Measurements from ENCODE around the gene TNFAIP1.
"Not testable (repeated sequence)": the region's sequence is repeated elsewhere in the genome, so short reads cannot be mapped to it uniquely, and the experiment has no call there.

Gene TNFAIP1

GRCh38 chr17:28335201-28335958, at the start of gene TNFAIP1, which contains the start of gene IFT20:
Gene TNFAIP1 (plus strand): TSS chr17:28335761. CDS start chr17:28339522, 3,761 bp downstream.
Gene IFT20 (minus strand): TSS chr17:28335472. CDS start chr17:28331985, 3,487 bp downstream.
- DNase-seq (ENCODE audit: extremely low spot score), result peak; percentile 97
- POLR2A ChIA-PET, result interaction anchor here (0.6 to 2.3 kb wide), 6 partner anchors 12 to 328 kb away, joined by 3 to 27 read pairs (median 5); partner anchors contain the start of gene POLDIP2
- TF ChIP-seq, protein P1, sequence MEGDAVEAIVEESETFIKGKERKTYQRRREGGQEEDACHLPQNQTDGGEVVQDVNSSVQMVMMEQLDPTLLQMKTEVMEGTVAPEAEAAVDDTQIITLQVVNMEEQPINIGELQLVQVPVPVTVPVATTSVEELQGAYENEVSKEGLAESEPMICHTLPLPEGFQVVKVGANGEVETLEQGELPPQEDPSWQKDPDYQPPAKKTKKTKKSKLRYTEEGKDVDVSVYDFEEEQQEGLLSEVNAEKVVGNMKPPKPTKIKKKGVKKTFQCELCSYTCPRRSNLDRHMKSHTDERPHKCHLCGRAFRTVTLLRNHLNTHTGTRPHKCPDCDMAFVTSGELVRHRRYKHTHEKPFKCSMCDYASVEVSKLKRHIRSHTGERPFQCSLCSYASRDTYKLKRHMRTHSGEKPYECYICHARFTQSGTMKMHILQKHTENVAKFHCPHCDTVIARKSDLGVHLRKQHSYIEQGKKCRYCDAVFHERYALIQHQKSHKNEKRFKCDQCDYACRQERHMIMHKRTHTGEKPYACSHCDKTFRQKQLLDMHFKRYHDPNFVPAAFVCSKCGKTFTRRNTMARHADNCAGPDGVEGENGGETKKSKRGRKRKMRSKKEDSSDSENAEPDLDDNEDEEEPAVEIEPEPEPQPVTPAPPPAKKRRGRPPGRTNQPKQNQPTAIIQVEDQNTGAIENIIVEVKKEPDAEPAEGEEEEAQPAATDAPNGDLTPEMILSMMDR (IDR thresholded peaks at IDR 0.05; ENCODE audit: control extremely low read depth, extremely low read depth, low read depth, missing control alignments), result peak; percentile 9
- CTCF ChIA-PET, result interaction anchor here (0.7 to 3.9 kb wide), 16 partner anchors 9 to 617 kb away, joined by 3 to 19 read pairs (median 3); partner anchors contain the start of genes POLDIP2 and TMEM97

DNA sequence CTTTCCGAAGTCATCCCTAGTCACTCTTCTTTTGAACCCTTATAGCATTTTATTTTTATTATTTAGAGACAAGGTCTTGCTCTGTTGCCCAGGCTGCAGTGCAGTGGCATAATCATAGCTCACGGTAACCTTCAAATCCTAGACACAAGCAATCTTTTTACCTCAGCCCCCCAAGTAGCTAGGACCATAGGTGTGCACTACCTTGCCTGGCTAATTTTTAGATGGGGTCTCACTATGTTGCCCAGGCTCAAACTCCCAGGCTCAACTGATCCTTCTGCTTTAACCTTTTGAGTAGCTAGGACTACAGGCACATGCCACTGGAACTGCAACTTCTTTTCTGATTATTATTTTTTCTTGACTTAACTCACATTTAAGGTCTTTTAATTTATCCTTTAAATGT, 49.6 kb upstream of the TNFAIP1 start:
- DNase-seq (ENCODE audit: extremely low spot score), result no peak
- ChIA-PET CTCF (interaction anchor here (1.1 to 1.8 kb wide), 5 partner anchors 8 to 530 kb away, joined by 3 to 5 read pairs (median 3); no protein-coding TSS in a partner anchor), POLR2A (no interaction called here)
- TF ChIP-seq, protein P1 (IDR thresholded peaks at IDR 0.05; ENCODE audit: control extremely low read depth, extremely low read depth, low read depth, missing control alignments), result no peak

- POLR2A ChIA-PET, result interaction anchor here (0.6 kb wide), 1 partner anchor 20 kb away, joined by 5 read pairs; no protein-coding TSS in a partner anchor
- TF ChIP-seq, protein P1 (IDR thresholded peaks at IDR 0.05; ENCODE audit: control extremely low read depth, extremely low read depth, low read depth, missing control alignments), result no peak
- CTCF ChIA-PET, result interaction anchor here (0.9 to 1.3 kb wide), 2 partner anchors 10 to 15 kb away, joined by 3 to 5 read pairs; no protein-coding TSS in a partner anchor
- no peak for DNase-seq (ENCODE audit: extremely low spot score)
Observed at GRCh38 chr17:28290703-28291102, 44.9 kb upstream of the TNFAIP1 start.

GRCh38 chr17:28291780-28292330, 43.7 kb upstream of the TNFAIP1 start:
- CTCF ChIA-PET, result no interaction called here
- TF ChIP-seq, protein P1 (IDR thresholded peaks at IDR 0.05; ENCODE audit: control extremely low read depth, extremely low read depth, low read depth, missing control alignments), result no peak
- DNase-seq (ENCODE audit: extremely low spot score), result no peak
- POLR2A ChIA-PET, result no interaction called here

GRCh38 chr17:28292878-28293277, 42.7 kb upstream of the TNFAIP1 start:
- POLR2A ChIA-PET; CTCF ChIA-PET; DNase-seq (ENCODE audit: extremely low spot score): not testable (repeated sequence)

DNA sequence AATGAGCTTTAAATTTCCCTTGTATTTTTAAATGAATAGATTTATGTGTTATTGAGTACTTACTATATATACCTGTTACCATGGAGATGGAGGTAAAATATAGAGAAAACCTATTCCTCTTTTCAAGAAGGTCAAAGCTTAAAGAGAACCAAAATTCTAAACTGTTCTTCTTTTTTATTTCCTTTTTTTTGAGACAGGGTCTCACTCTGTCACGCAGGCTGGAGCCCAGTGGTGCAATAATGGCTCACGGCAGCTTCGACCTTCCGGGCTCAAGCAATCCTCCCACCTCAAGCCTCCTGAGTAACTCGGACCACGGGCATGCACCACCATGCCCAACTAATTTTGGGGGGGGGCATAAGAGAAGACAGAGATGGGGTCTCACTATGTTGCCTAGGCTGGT, 41.6 kb upstream of the TNFAIP1 start:
- DNase-seq (ENCODE audit: extremely low spot score), result no peak
- CTCF ChIA-PET, result interaction anchor here (1.0 to 1.5 kb wide), 4 partner anchors 10 to 88 kb away, joined by 3 read pairs; no protein-coding TSS in a partner anchor
- POLR2A ChIA-PET, result no interaction called here
- TF ChIP-seq, protein P1 (IDR thresholded peaks at IDR 0.05; ENCODE audit: control extremely low read depth, extremely low read depth, low read depth, missing control alignments), result no peak
